Measurements from ENCODE around the gene ARHGEF37. TPM values are rescaled to one million over a fixed set of nuclear protein-coding genes. Genes with fewer than 3 reads are reported as not detected.

The ARHGEF37 gene
- total and polyA plus RNA-seq, 2 donors from 2014 or later = 6.9 to 21.8 TPM

DNA sequence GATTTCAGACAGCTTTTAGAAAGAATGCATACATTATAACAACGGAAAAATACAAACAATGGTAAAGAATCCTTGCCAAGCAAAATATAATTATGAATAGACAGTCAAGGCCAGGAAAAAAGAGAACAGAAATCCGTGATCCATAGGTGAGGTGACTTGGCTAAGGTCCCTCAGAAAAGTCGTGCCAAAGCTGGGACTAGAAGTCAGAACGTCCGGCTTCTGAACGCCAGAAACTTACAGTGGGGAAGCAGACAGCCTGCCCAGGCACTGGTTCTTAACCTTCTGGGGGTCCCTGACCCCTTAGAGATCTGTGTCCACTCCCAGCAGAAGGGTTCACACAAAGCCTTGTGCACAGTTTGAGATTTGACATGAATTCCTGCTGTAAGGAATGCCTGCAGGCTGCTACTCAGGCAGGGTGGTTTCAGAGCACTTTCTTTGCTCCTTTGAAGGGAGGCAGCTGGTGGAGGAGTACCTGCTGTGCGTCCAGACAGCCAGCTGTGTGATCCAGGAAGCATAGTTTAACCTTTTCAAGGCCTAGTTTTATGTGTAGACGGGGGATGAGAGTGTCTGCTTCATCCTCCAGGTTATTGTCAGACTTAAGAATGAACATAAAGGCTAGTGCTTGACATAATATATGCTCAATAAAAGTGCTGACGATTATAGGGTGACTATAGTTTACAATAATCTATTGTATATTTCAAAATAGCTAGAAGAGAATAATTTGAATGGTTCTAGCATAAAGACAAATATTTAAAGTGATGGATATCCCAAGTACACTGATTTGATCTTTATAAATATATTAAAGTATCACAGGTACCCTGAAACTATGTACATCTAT is 852 bp downstream of the ARHGEF37 start:
- TF ChIP-seq, protein P1, sequence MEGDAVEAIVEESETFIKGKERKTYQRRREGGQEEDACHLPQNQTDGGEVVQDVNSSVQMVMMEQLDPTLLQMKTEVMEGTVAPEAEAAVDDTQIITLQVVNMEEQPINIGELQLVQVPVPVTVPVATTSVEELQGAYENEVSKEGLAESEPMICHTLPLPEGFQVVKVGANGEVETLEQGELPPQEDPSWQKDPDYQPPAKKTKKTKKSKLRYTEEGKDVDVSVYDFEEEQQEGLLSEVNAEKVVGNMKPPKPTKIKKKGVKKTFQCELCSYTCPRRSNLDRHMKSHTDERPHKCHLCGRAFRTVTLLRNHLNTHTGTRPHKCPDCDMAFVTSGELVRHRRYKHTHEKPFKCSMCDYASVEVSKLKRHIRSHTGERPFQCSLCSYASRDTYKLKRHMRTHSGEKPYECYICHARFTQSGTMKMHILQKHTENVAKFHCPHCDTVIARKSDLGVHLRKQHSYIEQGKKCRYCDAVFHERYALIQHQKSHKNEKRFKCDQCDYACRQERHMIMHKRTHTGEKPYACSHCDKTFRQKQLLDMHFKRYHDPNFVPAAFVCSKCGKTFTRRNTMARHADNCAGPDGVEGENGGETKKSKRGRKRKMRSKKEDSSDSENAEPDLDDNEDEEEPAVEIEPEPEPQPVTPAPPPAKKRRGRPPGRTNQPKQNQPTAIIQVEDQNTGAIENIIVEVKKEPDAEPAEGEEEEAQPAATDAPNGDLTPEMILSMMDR (IDR thresholded peaks at IDR 0.05; ENCODE audit: borderline replicate concordance, extremely low read depth, insufficient read depth) = no peak
- Histone ChIP-seq H3K27ac (ENCODE audit: low read depth in 2 of 2, low read length in 2 of 2) (peak overlapping the region; percentile 55 to 58), H3K9me3 (ENCODE audit: control insufficient read depth in 2 of 3, insufficient read depth in 1 of 3, low read length in 3 of 3) (no peaks in the 10 kb centered on the region), H3K27me3 (ENCODE audit: control insufficient read depth, insufficient read depth, low read length) (no peaks in the 10 kb centered on the region), H3K36me3 (ENCODE audit: control insufficient read depth in 2 of 3, insufficient read depth in 3 of 3, low read length in 3 of 3) (no peaks in the 10 kb centered on the region), H3K9ac (ENCODE audit: low read length in 3 of 3) (peak overlapping the region; percentile 11 to 77 (median 47)), H3K4me1 (ENCODE audit: control insufficient read depth in 2 of 3, insufficient read depth in 2 of 3, low read depth in 1 of 3, low read length in 3 of 3) (peaks cover 4 to 12% (median 8%) of the 10 kb centered on the region in 3 donors), H3K4me3 (ENCODE audit: low read length in 3 of 3) (peak overlapping the region in 2 of 3 donors; percentile 60 to 65)
- intact Hi-C loops (cut with DNase I) = no loop called here
- FAIRE-seq (no peak), DNase-seq (peak in 4 of 5 donors; percentile 29 to 75 (median 56))

DNA sequence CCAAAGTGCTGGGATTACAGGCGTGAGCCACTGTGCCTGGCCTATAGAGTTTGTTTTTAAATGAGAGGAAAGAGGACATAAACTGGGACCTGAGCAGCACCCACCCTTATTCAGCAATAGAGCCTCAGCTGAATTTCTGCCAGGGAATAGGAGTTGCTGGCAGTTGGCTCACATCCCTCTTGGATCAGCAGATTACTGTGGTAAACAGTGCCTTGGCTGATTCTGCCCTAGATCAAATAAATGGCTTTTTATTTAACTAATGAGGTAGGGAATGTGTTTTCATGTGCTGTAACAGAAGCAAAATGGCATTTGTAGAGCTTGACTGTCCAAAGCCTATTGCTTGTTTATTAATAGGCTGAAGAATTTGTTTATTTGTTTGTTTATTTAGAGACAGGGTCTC is 2.1 kb downstream of the ARHGEF37 start:
- peaks cover 4 to 12% (median 8%) of the 10 kb centered on the region in 3 donors for H3K4me1 ChIP-seq (ENCODE audit: control insufficient read depth in 2 of 3, insufficient read depth in 2 of 3, low read depth in 1 of 3, low read length in 3 of 3)
- H3K4me3 ChIP-seq (ENCODE audit: low read length in 3 of 3) = no peak overlapping the region
- intact Hi-C loops (cut with DNase I) = no loop called here

DNA sequence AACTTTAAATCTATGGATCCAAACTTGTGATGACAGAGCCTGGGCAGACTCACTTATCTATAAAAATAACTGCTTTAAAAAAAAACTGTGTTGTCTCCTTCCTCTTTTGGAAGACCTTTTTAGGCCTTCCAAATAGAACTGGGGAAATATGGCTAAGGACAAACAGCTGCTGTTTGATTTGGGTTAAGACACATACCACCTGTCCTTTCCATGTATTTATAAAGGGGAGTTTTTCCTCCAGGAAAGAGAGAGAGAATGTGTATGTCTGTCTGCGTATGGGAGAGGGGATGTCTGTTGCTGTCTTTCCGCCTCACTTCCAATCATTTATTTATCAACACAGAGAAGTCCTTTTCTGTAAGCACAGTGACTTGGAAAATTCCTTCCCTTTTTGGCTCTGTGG is 2.8 kb downstream of the ARHGEF37 start:
- Histone ChIP-seq H3K4me3 (ENCODE audit: low read length in 3 of 3) (no peak overlapping the region), H3K9me3 (ENCODE audit: control insufficient read depth in 2 of 3, insufficient read depth in 1 of 3, low read length in 3 of 3) (no peaks in the 10 kb centered on the region), H3K4me1 (ENCODE audit: control insufficient read depth in 2 of 3, insufficient read depth in 2 of 3, low read depth in 1 of 3, low read length in 3 of 3) (peaks cover 4 to 12% (median 8%) of the 10 kb centered on the region in 3 donors), H3K27ac (ENCODE audit: low read depth in 2 of 2, low read length in 2 of 2) (peak overlapping the region in 1 of 2 donors; percentile 41), H3K9ac (ENCODE audit: low read length in 3 of 3) (peak overlapping the region in 1 of 3 donors; percentile 23), H3K27me3 (ENCODE audit: control insufficient read depth, insufficient read depth, low read length) (no peaks in the 10 kb centered on the region), H3K36me3 (ENCODE audit: control insufficient read depth in 2 of 3, insufficient read depth in 3 of 3, low read length in 3 of 3) (no peaks in the 10 kb centered on the region)
- FAIRE-seq (no peak), DNase-seq (peak in 2 of 5 donors; percentile 24 to 49)
- TF ChIP-seq, protein P1 (IDR thresholded peaks at IDR 0.05; ENCODE audit: borderline replicate concordance, extremely low read depth, insufficient read depth) = no peak
- intact Hi-C loops (cut with DNase I) = no loop called here

More for the DNA sequence above, 2.1 kb downstream of the ARHGEF37 start:
- DNase-seq (no peak), FAIRE-seq (no peak)
- TF ChIP-seq, protein P1 (IDR thresholded peaks at IDR 0.05; ENCODE audit: borderline replicate concordance, extremely low read depth, insufficient read depth) = no peak
- Histone ChIP-seq H3K36me3 (ENCODE audit: control insufficient read depth in 2 of 3, insufficient read depth in 3 of 3, low read length in 3 of 3) (no peaks in the 10 kb centered on the region), H3K9me3 (ENCODE audit: control insufficient read depth in 2 of 3, insufficient read depth in 1 of 3, low read length in 3 of 3) (no peaks in the 10 kb centered on the region), H3K27me3 (ENCODE audit: control insufficient read depth, insufficient read depth, low read length) (no peaks in the 10 kb centered on the region), H3K9ac (ENCODE audit: low read length in 3 of 3) (no peak overlapping the region), H3K27ac (ENCODE audit: low read depth in 2 of 2, low read length in 2 of 2) (peak overlapping the region in 1 of 2 donors; percentile 11)
